ENCODE data around the gene RAD51B.

RAD51B gene

DNA sequence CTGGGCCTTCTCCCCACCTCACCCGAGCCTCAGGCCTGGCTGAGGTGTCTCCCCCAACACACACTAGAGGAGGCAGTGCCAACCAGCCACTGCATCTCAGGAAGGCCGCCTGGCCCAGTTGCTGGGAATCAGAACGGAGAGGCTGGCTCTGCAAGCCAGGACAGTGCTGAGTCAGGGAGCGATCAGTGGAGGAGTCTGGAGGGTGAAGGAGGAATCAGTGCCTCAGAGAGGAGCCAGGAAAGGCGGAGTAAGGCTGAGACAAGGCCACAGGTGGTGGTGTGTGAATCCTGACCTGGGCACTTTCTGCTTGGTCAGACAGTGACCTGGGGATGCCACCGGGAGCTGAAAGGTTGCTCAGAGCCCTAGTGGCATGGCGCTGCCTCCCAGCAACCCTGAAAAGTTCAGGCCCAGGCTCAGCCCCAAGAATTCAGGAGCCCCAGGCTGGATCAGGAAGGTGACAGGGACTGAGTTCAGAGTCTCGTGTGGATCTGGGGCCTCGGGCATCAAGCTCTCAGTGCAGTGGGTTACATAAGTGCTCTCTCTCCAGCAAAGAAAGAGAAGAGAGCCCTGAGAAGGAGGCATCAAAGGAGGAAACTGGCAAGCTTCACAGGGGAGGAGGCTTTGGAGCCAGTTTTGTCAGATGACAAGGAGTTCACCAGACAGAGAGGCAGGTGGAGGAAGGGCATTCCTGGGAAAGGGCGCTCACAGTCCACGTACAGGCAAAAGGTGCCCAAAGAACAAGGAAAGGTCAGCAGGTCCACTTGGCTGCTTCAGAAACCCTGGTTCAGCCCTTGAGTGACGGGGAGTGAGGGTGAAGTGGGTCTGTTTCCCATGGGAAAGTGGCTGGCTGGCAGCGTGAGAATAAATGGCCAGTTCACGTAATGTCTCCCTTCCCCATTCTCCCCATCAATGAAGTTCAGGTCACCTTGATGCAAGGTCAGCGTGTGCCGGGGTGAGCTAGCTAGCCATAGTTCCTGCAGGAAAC, 885.4 kb downstream of the RAD51B start:
- DNase-seq = no peak

GRCh38 chr14:68705741-68706283, 886.2 kb downstream of the RAD51B start:
- DNase-seq = no peak

DNA sequence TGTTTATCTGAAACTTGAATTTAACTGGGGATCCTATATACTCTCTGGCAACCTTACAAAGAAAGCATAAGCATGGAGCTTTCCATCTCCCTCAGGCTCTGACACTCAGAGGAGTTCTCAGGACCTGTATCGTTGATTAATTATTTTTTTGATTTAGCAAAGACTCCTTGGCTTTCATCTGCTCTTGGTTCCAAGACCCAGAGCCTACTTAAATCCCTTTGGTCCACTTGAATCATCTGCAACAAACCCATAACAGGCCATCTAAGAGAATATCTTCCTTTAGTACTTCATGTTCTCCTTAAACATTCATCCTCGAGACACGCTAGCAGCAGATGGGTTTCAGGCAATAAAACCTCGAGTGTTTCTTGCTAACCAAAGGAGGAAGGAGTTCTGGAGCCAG, 887.9 kb downstream of the RAD51B start:
- no peak for DNase-seq

DNA sequence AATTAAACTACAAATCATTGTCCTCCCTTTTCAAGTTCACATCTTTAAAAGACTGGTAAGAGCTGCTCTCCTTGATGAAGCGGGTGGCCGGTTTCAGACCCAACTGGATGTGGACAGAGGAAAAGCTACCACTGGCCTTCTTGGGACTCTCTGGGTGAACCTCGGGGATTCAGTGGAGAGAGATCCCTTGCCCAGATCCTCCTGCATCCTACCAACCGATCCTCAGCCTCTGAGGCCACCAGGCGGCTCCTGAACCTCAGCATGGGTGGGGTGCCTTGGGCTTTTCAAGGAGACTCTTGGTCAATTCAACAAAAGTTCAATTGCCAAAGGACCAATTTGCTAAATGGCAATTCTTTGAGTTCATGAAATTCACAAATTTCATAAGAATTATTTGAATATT, 888.8 kb downstream of the RAD51B start:
- DNase-seq = no peak

- no peak for DNase-seq
Measured at GRCh38 chr14:68709007-68709406, 889.4 kb downstream of the RAD51B start.

GRCh38 chr14:68710776-68711175, 891.2 kb downstream of the RAD51B start:
- DNase-seq = no peak

GRCh38 chr14:68711561-68712309, 892.2 kb downstream of the RAD51B start:
- no peak for DNase-seq

DNA sequence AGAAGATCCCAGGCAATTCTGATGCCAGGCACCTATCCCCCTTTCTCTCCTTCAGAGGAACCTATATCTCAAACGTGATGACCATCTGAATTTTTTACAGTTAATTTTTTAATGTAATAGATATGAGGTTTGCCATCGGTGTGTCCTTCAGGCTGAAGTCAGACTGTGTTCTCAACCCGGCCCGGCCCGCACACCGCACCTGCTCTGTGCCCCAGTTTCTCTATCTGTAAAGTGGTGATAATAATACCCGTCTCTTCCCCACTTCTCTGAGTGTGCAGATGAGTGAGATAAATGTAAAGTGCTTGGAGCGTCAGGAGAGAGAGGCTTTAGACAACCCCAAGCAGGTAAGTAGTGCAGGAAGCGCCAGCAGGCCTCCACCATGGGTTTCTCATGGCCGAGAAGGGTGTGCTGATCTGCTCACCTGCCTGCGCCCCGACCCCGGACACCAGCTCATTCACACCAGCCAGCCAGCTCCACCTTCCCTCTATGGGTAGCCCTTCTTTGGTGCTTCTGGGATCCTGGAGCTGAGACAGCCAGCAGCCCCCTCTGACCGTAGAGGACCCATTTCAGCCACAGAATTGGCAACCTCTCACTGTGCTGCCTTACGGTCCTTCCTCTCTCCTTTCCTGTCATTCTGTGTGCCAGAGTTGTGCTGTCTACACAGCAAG, 893.3 kb downstream of the RAD51B start:
- no peak for DNase-seq

- no peak for DNase-seq
Measured at GRCh38 chr14:68713782-68714181, 894.2 kb downstream of the RAD51B start.

GRCh38 chr14:68714991-68715924, 895.7 kb downstream of the RAD51B start:
- DNase-seq = no peak

GRCh38 chr14:68716698-68717097, 897.1 kb downstream of the RAD51B start:
- DNase-seq = no peak

DNA sequence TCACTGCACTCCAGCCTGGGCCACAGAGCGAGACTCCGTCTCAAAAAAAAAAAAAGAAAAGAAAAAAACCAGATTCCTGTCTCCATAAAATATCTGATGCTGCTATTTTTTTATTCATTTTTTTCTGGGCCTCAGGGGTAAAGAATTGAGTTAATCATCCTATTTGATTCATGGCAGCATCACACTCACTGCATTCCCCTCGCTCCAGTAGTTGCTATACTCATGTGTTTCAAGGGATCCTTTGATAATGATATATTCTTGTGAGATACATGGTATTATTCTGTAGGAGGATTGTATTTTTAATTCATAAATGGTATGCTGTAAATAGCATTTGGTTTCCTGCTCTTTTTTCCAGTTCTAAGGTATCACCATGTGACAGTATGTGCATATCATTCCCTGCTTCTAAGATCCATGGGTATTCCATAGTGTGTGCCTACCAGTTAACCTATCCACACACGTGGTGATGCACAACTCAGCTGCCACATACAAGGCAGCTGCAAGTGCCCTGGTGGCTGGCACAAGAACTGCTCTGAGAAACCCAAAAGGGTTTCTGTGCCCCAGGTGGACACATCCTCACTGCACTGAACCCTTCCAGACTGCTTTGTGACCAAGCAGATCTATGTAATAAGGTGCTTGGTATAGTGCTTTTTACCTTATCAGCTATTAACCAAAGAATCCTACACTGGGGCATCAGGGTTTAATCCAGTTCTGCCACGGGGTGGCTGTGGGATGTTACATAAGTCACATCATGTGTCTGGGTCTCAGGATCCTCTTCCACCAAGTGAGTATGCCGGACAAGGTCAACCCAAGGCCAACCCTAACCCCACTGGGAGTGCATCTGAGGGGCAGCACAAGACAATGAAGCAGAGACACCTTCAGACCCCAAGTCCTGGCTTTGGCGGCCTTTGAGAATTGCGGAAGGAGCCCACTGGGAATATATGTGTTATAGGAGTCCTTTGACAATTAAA, 898.7 kb downstream of the RAD51B start:
- no peak for DNase-seq

DNA sequence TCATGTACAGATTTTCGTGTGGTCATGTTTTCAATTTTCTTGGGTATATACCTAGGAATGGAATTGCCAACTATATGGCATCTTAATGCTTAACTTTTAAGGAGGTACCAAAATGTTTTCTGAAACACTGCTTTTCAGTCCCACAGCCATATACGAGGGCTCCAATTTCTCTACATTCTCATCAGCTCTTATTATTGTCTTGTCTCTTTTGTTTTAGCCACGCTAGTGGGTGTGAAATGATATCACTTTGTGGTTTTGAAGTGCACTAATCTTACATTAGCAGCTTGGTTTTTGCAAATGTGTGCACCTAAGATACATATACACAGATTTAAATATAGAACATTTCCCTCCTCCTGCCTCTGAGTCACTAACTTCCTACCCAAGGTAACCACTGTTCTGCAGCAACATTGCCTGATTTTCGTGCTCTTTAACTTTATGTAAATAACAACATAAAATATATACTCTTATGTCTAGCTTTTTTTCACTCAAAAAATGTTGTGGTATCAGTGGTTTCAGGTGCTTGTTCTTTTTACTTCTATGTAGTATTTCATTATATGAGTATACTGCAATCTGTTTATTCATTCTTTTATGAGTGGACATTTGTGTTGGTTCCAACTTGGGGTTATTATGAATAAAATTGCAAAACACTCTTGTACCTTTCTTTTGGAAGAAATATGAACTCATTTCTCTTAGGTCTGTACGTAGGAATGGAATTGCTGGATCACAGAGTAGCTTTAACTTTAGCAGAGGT, 900.2 kb downstream of the RAD51B start:
- DNase-seq = no peak

DNA sequence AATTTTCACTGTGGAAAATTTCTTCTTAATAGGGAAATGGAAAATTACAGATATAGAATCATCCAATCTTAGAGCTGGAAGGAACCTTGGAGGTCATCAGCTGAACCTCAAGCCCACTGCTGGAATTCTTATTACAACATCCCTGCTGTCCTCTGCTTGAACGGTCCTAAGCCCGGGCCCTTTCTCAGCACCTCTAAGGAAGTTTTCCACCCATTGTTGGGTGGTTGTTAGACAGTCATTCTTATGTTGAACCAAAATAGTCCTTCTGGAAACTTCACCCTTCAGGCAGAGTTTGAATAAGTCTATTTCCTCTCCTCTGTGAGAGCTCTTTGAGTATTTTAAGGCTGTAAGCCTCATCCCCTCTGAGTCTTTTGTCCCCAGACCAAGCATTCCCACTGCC, 902.6 kb downstream of the RAD51B start:
- no peak for DNase-seq

DNA sequence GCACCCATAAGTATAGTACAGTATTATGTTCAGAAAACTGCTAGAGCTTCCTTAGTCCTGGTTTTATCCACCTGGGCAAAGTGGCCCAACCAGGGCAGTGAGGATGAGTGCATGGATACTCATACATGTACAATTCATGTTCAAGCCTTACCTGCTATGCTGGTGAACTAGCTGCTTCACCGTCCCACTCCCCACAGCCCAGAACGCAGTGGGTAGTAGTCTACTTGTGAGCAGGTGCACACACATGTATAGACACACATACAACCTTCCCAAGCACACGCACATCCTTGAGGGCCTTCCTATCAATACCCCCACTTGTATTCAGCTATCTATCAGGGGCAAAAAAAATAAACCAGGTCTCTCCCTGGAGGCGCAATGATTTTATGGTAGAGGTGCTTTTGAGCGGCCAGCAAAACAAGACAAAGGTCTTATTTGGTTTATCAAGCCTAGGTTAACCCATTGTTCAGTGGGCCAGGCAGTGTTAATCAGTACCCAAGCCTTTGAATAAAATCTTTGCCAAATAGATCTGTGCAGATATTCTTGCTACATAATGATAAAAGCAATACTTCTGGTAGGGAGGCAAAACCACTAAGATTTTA, 903.5 kb downstream of the RAD51B start:
- DNase-seq = no peak

GRCh38 chr14:68723808-68724268, 904.3 kb downstream of the RAD51B start:
- no peak for DNase-seq

DNA sequence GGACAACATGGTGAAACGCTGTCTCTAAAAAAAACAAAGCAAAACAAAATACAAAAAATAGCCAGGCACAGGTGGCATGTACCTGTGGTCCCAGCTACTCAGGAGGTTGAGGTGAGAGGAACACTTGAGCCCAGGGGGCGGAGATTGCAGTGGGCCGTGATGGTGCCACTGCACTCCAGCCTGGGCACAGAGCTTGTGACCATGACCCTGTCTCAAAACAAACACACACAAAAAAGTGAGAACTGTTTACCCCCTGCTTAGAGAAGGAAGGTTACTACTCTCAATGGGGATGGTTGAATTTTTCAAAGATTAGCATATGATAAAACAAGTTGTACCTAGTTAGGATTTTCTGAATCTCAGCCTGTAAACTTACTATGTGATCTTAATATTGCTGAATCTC, 905.3 kb downstream of the RAD51B start:
- DNase-seq = no peak

DNA sequence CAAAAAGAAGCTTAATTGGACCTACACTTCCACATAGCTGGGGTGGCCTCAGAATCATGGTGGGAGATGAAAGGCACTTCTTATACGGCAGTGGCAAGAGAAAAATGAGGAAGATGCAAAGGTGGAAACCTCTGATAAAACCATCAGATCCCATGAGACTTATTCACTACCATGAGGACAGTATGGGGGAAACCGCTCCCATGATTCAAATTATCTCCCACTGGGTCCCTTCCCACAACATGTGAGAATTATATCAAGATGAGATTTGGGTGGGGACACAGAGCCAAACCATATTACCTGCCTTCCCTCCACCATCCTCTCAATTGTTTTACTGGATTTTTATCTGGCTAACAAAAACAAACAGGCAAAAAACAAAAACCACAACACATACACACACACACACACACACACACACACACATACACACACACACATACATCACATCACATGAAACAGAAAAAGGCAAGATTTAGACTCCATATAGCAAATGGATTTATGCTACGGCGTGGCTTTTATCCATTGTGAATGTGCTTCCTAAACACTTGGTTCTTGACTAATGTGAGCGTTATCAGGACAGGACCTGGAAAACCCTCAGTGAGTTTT, 906.6 kb downstream of the RAD51B start:
- no peak for DNase-seq
